Hematopoietic multipotent progenitor cell treated with erythropoietin and hydrocortisone succinate and interleukin-3 and kit ligand, for 15 days (in vitro differentiated cells): ENCODE measurements around the gene RBM46.
"Not testable (repeated sequence)": the region's sequence is repeated elsewhere in the genome, so short reads cannot be mapped to it uniquely, and the experiment has no call there.

Experiments used
- DNase-seq: peaks from one replicate; pipeline ENCODE4 v3.0.0-alpha.2; 2015; ENCODE audit warnings: low spot score

RBM46 gene

DNA sequence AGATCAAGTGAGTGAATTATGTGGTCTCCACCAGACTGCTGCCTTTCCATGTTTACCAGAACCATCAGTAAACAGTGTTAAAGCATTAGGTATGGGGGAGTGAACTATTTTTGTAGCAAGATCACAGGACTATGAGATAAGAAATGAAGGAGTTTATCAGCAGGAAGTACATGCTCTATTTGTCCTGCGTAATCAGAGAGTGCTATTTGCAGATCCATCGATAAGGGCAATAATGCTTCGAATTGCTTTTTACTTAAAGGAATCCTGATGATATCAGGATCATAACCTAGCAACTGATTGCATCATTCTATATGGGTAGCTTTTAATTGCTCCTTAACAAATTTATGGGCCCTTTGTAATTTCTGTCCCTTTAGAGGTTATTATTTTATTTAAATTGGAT lies 57.1 kb downstream of the RBM46 start:
- DNase-seq: no peak

DNA sequence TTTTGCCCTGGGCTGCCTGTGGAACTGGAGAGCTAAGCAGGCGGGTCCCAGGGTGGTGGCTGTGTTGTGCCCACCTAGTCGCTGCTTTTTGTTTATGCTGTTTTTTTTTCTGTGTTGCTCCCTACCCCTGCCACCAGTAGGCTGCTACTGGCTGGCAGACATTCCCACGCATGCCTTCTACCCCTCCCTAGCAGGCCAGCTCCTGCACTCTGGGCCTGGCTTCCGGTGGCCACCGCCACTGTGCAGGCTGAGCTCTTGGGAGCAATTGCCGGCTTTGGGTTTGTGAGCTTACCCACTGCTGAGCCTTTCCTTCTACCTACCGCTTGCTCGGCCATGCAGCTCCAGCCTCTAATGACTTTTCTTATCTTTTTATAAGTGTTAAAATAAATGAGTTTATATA lies 57.6 kb downstream of the RBM46 start:
- DNase-seq: no peak

GRCh38 chr4:154854362-154854761 lies 73.3 kb downstream of the RBM46 start:
- no peak for DNase-seq

GRCh38 chr4:154858166-154858565 lies 77.1 kb downstream of the RBM46 start:
- DNase-seq: no peak

GRCh38 chr4:154868414-154869194 lies 87.5 kb downstream of the RBM46 start:
- no peak for DNase-seq

DNA sequence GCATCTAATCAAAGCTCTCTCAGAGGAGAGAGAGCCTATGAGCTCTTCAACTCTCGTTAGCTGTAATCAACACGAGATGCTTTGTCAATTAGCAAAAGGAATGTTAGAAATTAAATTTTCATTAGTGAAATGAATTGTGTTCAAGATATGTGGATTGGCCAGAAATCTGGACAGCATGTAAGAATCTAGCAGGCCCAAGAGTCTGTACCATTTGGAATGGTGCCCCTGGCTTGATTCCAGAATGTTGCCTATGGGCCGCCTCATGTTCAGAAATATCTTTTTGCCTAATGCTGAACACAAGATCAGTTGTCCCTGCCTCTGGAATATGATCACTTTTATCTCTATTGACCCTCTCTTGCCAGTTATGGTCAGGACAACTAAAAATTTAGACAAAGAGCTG lies 88.2 kb downstream of the RBM46 start:
- DNase-seq: no peak

GRCh38 chr4:154872198-154872597 lies 91.1 kb downstream of the RBM46 start:
- DNase-seq: no peak

- DNase-seq: not testable (repeated sequence)
Observed at GRCh38 chr4:154874049-154874448, 93.0 kb downstream of the RBM46 start.

DNA sequence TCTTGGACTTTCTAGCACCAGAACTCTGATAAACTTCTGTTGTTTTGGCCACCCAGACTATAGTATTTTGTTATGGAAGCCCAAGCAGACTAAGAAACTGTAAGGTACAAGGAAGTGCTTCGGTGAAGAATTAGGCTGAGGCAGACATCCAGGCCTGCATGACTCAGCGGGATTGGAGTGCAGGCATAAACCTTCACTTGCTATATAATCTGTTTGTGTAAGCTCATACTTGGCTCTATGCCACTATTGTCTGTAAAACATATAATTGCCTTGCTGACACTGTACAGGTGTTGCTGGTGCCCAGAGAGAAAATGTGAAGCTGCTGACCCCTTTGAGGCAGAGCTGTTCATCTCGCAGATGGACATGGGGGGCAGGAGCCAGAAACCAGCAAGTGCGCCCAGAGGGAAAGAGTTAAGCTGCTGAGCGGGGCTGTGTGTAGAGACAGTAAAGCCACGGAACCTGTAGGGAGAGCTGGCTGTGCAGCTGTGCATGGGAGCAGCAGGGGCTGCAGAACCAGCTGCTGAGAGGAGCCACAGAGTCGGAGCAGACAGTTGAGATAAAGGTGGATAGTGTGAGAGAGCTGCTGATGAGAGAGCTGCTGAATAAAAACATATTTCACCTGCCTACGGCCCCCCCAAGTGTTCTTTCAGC lies 96.2 kb downstream of the RBM46 start:
- DNase-seq: no peak
